ENCODE measurements around the gene TSHB.

DNA sequence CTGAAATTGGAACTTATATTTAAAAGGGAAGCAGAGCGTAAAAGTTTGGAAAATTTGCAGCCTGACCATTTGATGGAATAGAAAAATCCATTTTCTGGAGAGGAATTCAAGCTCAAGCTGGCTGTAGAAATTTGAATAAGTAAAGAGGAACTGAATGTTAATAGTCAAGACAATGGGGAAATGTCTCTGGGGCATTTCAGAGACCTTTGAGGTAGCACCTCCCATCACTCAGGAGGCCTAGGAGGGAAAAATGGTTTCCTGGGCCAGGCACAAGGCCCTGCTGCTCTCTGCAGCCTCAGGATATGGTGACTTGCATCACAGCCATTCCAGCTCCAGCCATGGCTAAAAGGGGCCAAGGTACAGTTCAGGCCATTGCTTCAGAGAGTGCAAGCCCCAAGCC, 17.6 kb upstream of the TSHB start:
- TF ChIP-seq, protein P1, sequence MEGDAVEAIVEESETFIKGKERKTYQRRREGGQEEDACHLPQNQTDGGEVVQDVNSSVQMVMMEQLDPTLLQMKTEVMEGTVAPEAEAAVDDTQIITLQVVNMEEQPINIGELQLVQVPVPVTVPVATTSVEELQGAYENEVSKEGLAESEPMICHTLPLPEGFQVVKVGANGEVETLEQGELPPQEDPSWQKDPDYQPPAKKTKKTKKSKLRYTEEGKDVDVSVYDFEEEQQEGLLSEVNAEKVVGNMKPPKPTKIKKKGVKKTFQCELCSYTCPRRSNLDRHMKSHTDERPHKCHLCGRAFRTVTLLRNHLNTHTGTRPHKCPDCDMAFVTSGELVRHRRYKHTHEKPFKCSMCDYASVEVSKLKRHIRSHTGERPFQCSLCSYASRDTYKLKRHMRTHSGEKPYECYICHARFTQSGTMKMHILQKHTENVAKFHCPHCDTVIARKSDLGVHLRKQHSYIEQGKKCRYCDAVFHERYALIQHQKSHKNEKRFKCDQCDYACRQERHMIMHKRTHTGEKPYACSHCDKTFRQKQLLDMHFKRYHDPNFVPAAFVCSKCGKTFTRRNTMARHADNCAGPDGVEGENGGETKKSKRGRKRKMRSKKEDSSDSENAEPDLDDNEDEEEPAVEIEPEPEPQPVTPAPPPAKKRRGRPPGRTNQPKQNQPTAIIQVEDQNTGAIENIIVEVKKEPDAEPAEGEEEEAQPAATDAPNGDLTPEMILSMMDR (IDR thresholded peaks at IDR 0.05): no peak
- TF ChIP-seq POLR2A (IDR thresholded peaks at IDR 0.05): no peak

Data from right lobe of liver (tissue), 4 donors.